CD8-positive, alpha-beta memory T cell (primary cell): Measurements from ENCODE around the gene SYT7. TPM values are rescaled to one million over a fixed set of nuclear protein-coding genes. Genes with fewer than 3 reads are reported as not detected.
A peak's percentile ranks its signal among the peaks of the same experiment; 100 is the strongest.
"Not testable (repeated sequence)": the region's sequence is repeated elsewhere in the genome, so short reads cannot be mapped to it uniquely, and the experiment has no call there.

Experiments used
- CTCF ChIA-PET: fragments of 350-600 bp; sonication (Branson Sonifier 250); formaldehyde crosslinking; loops from one replicate; lab custom pipeline; 2021; ENCODE audit warnings: antibody characterized with exemption; lab: Charles Lee
- POLR2A ChIA-PET: fragments of 350-600 bp; sonication (Branson Sonifier 250); formaldehyde crosslinking; loops from one replicate; lab custom pipeline; 2021; ENCODE audit warnings: antibody characterized with exemption; lab: Charles Lee
- DNase-seq, 5 donors: peaks; one replicate each; pipeline versions ENCODE4 v3.0.0 to v3.0.0-alpha.2; 2020 to 2022; ENCODE audit warnings: mixed read lengths in 1 of 5
- H3K27ac ChIP-seq: one replicate; pipeline ENCODE4 v1.7.0; 2013; ENCODE audit warnings: low read depth, mild to moderate bottlenecking, low read length, moderate library complexity
- H3K27me3 ChIP-seq: 2 replicates; pipeline ENCODE4 v1.7.0; 2013; ENCODE audit warnings: low read length, mild to moderate bottlenecking; ENCODE audit not compliant: insufficient read depth, poor library complexity, severe bottlenecking
- H3K36me3 ChIP-seq: 2 replicates; pipeline ENCODE4 v1.7.0; 2013; ENCODE audit warnings: mild to moderate bottlenecking, low read length, moderate library complexity; ENCODE audit not compliant: insufficient read depth
- H3K4me1 ChIP-seq: 2 replicates; pipeline ENCODE4 v1.7.0; 2013; ENCODE audit warnings: mild to moderate bottlenecking, low read length, moderate library complexity; ENCODE audit not compliant: insufficient read depth
- H3K4me3 ChIP-seq: 2 replicates; pipeline ENCODE4 v1.7.0; 2013; ENCODE audit warnings: mild to moderate bottlenecking, low read length
- H3K9me3 ChIP-seq: 2 replicates; pipeline ENCODE4 v1.7.0; 2013; ENCODE audit warnings: mild to moderate bottlenecking, low read length
- H3K27ac Mint-ChIP-seq, 8 donors: one replicate each; pipeline ENCODE4 v1.8.0; 2020 to 2021; ENCODE audit warnings: mixed read lengths in 8 of 8, mild to moderate bottlenecking in 6 of 8, inconsistent platforms in 3 of 8, moderate library complexity in 3 of 8
- H3K27me3 Mint-ChIP-seq, 2 donors: one replicate each; pipeline ENCODE4 v1.8.0; 2020 to 2021; ENCODE audit warnings: mixed read lengths in 2 of 2, mild to moderate bottlenecking in 1 of 2, moderate library complexity in 1 of 2
- H3K36me3 Mint-ChIP-seq, 3 donors: one replicate each; pipeline ENCODE4 v1.8.0; 2020 to 2021; ENCODE audit warnings: mixed read lengths in 3 of 3, inconsistent platforms in 1 of 3, mild to moderate bottlenecking in 1 of 3
- H3K4me1 Mint-ChIP-seq, 3 donors: one replicate each; pipeline ENCODE4 v1.8.0; 2020 to 2021; ENCODE audit warnings: mixed read lengths in 3 of 3, inconsistent platforms in 1 of 3, mild to moderate bottlenecking in 1 of 3
- H3K4me3 Mint-ChIP-seq, 7 donors: one replicate each; pipeline ENCODE4 v1.8.0; 2020 to 2021; ENCODE audit warnings: mixed read lengths in 7 of 7, mild to moderate bottlenecking in 6 of 7, moderate library complexity in 4 of 7, inconsistent platforms in 2 of 7
- H3K9me3 Mint-ChIP-seq, 5 donors: one replicate each; pipeline ENCODE4 v1.8.0; 2020 to 2022; ENCODE audit warnings: mixed read lengths in 5 of 5, mild to moderate bottlenecking in 3 of 5, moderate library complexity in 2 of 5, inconsistent platforms in 1 of 5
- polyA plus RNA-seq: library from polyadenylated mRNA; unstranded; fragments of 300-500 nt; fragmentation: Illumina TruSeq; gene quantifications from one replicate; pipeline ENCODE4 v1.2.3, GENCODE V29; 2021
- total RNA-seq, 2 experiments: library from RNA; stranded (reverse); gene quantifications; one replicate each; pipeline ENCODE4 v1.2.3, GENCODE V29; 2021

Gene SYT7
- total and polyA plus RNA-seq, 3 experiments from 2014 or later = not detected

- Histone ChIP-seq H3K27me3 (no peaks in the 10 kb centered on the region), H3K4me1 (no peaks in the 10 kb centered on the region), H3K36me3 (no peaks in the 10 kb centered on the region), H3K27ac (no peak overlapping the region), H3K4me3 (no peak overlapping the region), H3K9me3 (no peaks in the 10 kb centered on the region)
- Mint-ChIP-seq H3K36me3 (no peaks in the 10 kb centered on the region), H3K27me3 (peaks cover 9 to 47% of the 10 kb centered on the region in 2 donors), H3K4me1 (no peaks in the 10 kb centered on the region), H3K27ac (no peak overlapping the region), H3K9me3 (no peaks in the 10 kb centered on the region), H3K4me3 (no peak overlapping the region)
- POLR2A ChIA-PET = no interaction called here
- no peak for DNase-seq
- CTCF ChIA-PET = no interaction called here
Observed at GRCh38 chr11:61621917-61622585, 41.2 kb upstream of the SYT7 start.

DNA sequence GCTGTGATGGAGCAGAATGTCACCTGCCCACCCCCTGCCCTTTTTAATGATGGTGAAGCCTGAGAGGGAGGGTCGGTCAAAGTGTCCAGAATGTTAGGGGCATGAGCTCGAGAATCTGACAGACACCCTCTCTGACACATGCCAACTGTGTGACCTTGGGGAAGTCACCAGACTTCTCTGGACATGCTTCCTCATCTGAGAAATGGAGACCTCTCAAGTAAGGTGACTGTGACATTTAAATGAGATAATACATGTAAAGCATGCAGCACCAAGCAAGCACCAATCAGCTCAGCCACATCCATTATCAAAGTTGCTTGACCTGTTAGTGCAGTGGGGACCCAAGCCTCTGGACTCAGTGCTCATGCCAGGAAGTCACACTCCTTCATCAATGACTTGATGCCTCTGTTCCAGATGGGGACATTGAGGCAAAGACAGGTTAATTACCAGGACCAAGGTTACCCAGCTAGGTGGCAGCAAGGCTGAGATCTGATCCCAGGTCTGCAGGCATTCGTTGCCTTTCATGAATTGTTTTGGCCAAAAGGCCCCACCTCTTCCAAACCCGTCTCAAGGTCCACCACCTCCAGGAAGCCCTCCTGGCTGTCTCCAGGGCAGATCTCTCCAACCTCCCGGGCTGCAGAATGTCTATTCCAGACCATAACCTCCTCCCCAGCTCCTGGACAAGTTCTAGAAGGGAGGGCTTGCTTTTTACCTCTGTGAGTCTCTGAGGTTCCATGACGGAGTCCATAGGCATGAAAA lies 38.8 kb upstream of the SYT7 start:
- Histone ChIP-seq H3K27ac (no peak overlapping the region), H3K9me3 (no peaks in the 10 kb centered on the region), H3K4me3 (no peak overlapping the region), H3K36me3 (no peaks in the 10 kb centered on the region), H3K4me1 (no peaks in the 10 kb centered on the region), H3K27me3 (no peaks in the 10 kb centered on the region)
- Mint-ChIP-seq H3K4me3 (no peak overlapping the region), H3K36me3 (no peaks in the 10 kb centered on the region), H3K27me3 (peaks cover 8 to 40% of the 10 kb centered on the region in 2 donors), H3K4me1 (no peaks in the 10 kb centered on the region), H3K9me3 (no peaks in the 10 kb centered on the region), H3K27ac (no peak overlapping the region)
- POLR2A ChIA-PET = no interaction called here
- no peak for DNase-seq
- CTCF ChIA-PET = interaction anchor here (1.5 kb wide), 1 partner anchor 19 kb away, joined by 4 read pairs; no protein-coding TSS in a partner anchor

DNA sequence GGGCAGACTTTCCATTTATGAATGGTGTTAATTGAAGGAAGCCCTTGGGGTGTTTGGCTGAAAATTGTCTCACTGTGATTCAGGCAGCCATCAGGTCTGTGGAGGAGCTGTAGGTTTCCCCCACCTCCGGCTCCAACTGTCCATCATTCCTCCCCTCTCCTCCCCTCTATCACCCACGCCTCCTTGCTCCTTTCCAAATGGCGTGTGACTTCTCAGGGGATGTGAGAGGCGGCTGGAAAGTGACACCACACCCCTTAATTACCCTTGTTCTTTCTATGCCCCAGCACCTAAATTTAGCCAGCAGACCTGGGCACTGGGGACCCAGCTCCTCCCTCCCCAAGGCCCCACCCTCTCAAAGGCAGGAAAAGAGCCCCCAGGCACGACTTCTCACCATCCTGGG lies 38.1 kb upstream of the SYT7 start:
- Mint-ChIP-seq H3K4me3 (no peak overlapping the region), H3K36me3 (no peaks in the 10 kb centered on the region), H3K9me3 (no peaks in the 10 kb centered on the region), H3K27ac (peak overlapping the region in 1 of 8 donors; percentile 66), H3K4me1 (no peaks in the 10 kb centered on the region), H3K27me3 (peaks cover 10 to 41% of the 10 kb centered on the region in 2 donors)
- Histone ChIP-seq H3K36me3 (no peaks in the 10 kb centered on the region), H3K27ac (no peak overlapping the region), H3K4me1 (no peaks in the 10 kb centered on the region), H3K27me3 (no peaks in the 10 kb centered on the region), H3K9me3 (no peaks in the 10 kb centered on the region), H3K4me3 (no peak overlapping the region)
- POLR2A ChIA-PET = no interaction called here
- no peak for DNase-seq
- CTCF ChIA-PET = interaction anchor here (1.5 kb wide), 1 partner anchor 19 kb away, joined by 4 read pairs; no protein-coding TSS in a partner anchor

DNA sequence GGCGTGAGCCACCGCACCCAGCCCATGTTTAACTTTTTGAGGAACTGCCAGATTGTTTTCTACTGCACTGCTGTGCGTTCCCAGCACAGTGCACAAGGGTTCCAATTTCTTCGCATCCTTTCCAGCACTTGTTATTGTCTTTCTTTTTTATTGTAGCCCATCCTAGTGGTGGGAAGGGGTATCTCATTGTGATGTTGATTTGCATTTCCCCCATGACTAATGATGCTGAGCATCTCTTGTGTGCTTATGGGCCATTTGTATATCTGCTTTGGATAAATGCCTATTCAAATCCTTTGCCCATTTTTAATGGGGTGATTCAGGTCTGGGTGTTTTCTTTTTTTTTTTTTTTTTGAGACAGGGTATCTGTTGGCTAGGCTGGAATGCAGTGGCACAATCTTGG lies 36.6 kb upstream of the SYT7 start:
- H3K27ac ChIP-seq = no peak overlapping the region
- H3K9me3 Mint-ChIP-seq = no peaks in the 10 kb centered on the region
- H3K9me3 ChIP-seq = no peaks in the 10 kb centered on the region
- no peaks in the 10 kb centered on the region for H3K36me3 Mint-ChIP-seq
- H3K27me3 ChIP-seq = no peaks in the 10 kb centered on the region
- H3K4me3 Mint-ChIP-seq = no peak overlapping the region
- H3K4me1 Mint-ChIP-seq = no peaks in the 10 kb centered on the region
- no peak overlapping the region for H3K27ac Mint-ChIP-seq
- POLR2A ChIA-PET = no interaction called here
- no peak for DNase-seq
- peaks cover 9 to 43% of the 10 kb centered on the region in 2 donors for H3K27me3 Mint-ChIP-seq
- CTCF ChIA-PET = no interaction called here
- no peak overlapping the region for H3K4me3 ChIP-seq
- H3K4me1 ChIP-seq = no peaks in the 10 kb centered on the region
- no peaks in the 10 kb centered on the region for H3K36me3 ChIP-seq

- Mint-ChIP-seq H3K4me3 (no peak overlapping the region), H3K27me3 (peaks cover 15 to 42% of the 10 kb centered on the region in 2 donors), H3K9me3 (no peaks in the 10 kb centered on the region), H3K4me1 (no peaks in the 10 kb centered on the region), H3K36me3 (no peaks in the 10 kb centered on the region), H3K27ac (no peak overlapping the region)
- Histone ChIP-seq H3K4me1 (no peaks in the 10 kb centered on the region), H3K9me3 (no peaks in the 10 kb centered on the region), H3K27ac (no peak overlapping the region), H3K27me3 (no peaks in the 10 kb centered on the region), H3K4me3 (no peak overlapping the region), H3K36me3 (no peaks in the 10 kb centered on the region)
- ChIA-PET POLR2A (no interaction called here), CTCF (no interaction called here)
- DNase-seq = no peak
Observed at GRCh38 chr11:61616434-61616833, 35.6 kb upstream of the SYT7 start.

- H3K4me3 Mint-ChIP-seq, H3K36me3 Mint-ChIP-seq, H3K4me1 Mint-ChIP-seq, H3K27me3 ChIP-seq, CTCF ChIA-PET, DNase-seq, H3K4me1 ChIP-seq, H3K27ac ChIP-seq, H3K36me3 ChIP-seq, POLR2A ChIA-PET, H3K9me3 Mint-ChIP-seq, H3K27ac Mint-ChIP-seq, H3K9me3 ChIP-seq, H3K4me3 ChIP-seq: not testable (repeated sequence)
- peaks cover 9 to 36% of the 10 kb centered on the region in 2 donors for H3K27me3 Mint-ChIP-seq
Observed at GRCh38 chr11:61614782-61615181, 33.9 kb upstream of the SYT7 start.

GRCh38 chr11:61613870-61614269 lies 33.0 kb upstream of the SYT7 start:
- Mint-ChIP-seq H3K27me3 (peaks cover 9 to 41% of the 10 kb centered on the region in 2 donors), H3K9me3 (no peaks in the 10 kb centered on the region), H3K4me1 (no peaks in the 10 kb centered on the region), H3K27ac (no peak overlapping the region), H3K36me3 (no peaks in the 10 kb centered on the region), H3K4me3 (no peak overlapping the region)
- Histone ChIP-seq H3K9me3 (no peaks in the 10 kb centered on the region), H3K36me3 (no peaks in the 10 kb centered on the region), H3K27ac (no peak overlapping the region), H3K27me3 (peaks cover 5% of the 10 kb centered on the region), H3K4me3 (no peak overlapping the region), H3K4me1 (no peaks in the 10 kb centered on the region)
- ChIA-PET POLR2A (no interaction called here), CTCF (interaction anchor here (1.2 to 1.4 kb wide), 2 partner anchors 25 to 97 kb away, joined by 3 to 5 read pairs; no protein-coding TSS in a partner anchor)
- no peak for DNase-seq

- no peak overlapping the region for H3K27ac Mint-ChIP-seq
- H3K36me3 Mint-ChIP-seq = no peaks in the 10 kb centered on the region
- H3K27me3 ChIP-seq = peaks cover 5% of the 10 kb centered on the region
- H3K4me1 Mint-ChIP-seq = no peaks in the 10 kb centered on the region
- no peaks in the 10 kb centered on the region for H3K36me3 ChIP-seq
- H3K4me3 ChIP-seq = no peak overlapping the region
- peaks cover 9 to 39% of the 10 kb centered on the region in 2 donors for H3K27me3 Mint-ChIP-seq
- no peaks in the 10 kb centered on the region for H3K4me1 ChIP-seq
- H3K4me3 Mint-ChIP-seq = no peak overlapping the region
- no peaks in the 10 kb centered on the region for H3K9me3 Mint-ChIP-seq
- ChIA-PET POLR2A (no interaction called here), CTCF (interaction anchor here (1.2 to 1.4 kb wide), 2 partner anchors 26 to 96 kb away, joined by 3 to 5 read pairs; no protein-coding TSS in a partner anchor)
- H3K9me3 ChIP-seq = no peaks in the 10 kb centered on the region
- DNase-seq = no peak
- H3K27ac ChIP-seq = no peak overlapping the region
Observed at GRCh38 chr11:61613051-61613450, 32.2 kb upstream of the SYT7 start.
